Neural progenitor cell (in vitro differentiated cells): ENCODE results near the gene PAQR7.

Experiments
- CTCF ChIP-seq: fragments of 200-600 bp; sonication (generic); IDR thresholded peaks from 2 replicates; pipeline ENCODE4 v1.5.1; 2017; ENCODE audit warnings: antibody characterized with exemption, mild to moderate bottlenecking
- EZH2 ChIP-seq: fragments of 200-600 bp; sonication (generic); IDR thresholded peaks from 2 replicates; pipeline ENCODE4 v1.6.1; 2017; ENCODE audit warnings: antibody characterized with exemption, mild to moderate bottlenecking, moderate library complexity
- EZH2phosphoT487 ChIP-seq: fragments of 200-600 bp; sonication (generic); IDR thresholded peaks from 2 replicates; pipeline ENCODE4 v1.6.1; 2017; ENCODE audit warnings: antibody characterized with exemption

GRCh38 chr1:25917996-25918395 lies 42.5 kb upstream of the PAQR7 start:
- TF ChIP-seq CTCF (no peak), EZH2 (no peak), EZH2phosphoT487 (no peak)
